Measurements from ENCODE around the gene MATK.
A peak's percentile ranks its signal among the peaks of the same experiment; 100 is the strongest.

The MATK gene

GRCh38 chr19:3785938-3786824 lies at the start of gene MATK:
TSS of gene MATK (minus strand) at chr19:3786381. CDS start at chr19:3785135, 1,246 bp downstream.
- FAIRE-seq (no peak), DNase-seq (ENCODE audit: insufficient read length, low spot score) (no peak)

DNA sequence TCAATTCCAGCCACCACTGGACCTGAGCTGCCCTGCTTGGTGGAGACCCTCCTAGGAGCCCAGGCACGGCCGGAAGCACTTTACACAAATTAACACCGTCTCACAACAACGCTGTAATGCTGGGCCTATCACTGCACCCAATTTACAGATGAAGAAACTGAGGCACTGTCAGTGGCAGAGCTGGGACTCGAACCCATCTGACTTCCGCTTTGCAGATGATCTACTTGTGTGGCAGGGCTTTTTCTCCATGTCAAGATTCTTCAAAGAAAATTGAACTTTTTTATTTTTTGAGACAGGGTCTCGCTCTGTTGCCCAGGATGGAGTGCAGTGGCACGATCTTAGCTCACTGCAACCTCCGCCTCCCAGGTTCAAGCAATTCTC lies 48.9 kb upstream of the MATK start:
- DNase-seq (ENCODE audit: insufficient read length, low spot score), result no peak
- no peak for FAIRE-seq

DNA sequence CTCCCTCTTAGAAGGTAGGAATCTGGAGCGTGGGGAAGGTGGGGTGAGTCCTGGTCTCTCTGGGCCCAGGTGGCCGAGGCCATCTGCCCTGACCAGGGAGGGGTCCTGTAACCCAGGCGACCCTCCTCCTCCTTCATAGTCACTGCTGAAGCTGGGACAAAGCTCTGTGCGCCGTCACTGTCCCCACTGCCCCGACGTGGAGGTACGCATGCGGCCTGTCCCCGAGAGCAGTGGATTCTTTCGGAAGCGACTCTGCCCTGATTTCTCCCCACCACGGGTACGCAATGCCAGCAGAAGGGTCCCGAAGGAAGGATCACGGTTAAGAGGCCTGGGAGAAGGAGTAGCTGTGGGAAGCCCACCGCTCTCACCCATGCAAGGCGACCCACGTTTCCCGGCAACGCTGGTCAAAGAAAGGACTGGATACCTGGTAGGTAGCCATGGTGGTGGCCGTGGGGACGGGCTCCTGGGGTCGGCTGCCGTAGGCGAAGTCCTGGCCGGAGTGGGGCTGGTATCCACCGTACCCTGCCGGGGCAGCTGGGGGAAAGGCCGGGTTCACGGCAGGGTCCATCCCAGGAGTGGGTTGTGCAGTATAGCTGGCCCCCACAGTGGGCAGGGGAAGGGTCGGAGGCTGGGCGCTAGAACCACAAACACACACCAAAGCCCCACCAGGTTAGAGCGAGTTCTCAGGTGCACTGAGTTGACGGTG lies 48.3 kb upstream of the MATK start:
- FAIRE-seq (no peak), DNase-seq (ENCODE audit: insufficient read length, low spot score) (no peak)

DNA sequence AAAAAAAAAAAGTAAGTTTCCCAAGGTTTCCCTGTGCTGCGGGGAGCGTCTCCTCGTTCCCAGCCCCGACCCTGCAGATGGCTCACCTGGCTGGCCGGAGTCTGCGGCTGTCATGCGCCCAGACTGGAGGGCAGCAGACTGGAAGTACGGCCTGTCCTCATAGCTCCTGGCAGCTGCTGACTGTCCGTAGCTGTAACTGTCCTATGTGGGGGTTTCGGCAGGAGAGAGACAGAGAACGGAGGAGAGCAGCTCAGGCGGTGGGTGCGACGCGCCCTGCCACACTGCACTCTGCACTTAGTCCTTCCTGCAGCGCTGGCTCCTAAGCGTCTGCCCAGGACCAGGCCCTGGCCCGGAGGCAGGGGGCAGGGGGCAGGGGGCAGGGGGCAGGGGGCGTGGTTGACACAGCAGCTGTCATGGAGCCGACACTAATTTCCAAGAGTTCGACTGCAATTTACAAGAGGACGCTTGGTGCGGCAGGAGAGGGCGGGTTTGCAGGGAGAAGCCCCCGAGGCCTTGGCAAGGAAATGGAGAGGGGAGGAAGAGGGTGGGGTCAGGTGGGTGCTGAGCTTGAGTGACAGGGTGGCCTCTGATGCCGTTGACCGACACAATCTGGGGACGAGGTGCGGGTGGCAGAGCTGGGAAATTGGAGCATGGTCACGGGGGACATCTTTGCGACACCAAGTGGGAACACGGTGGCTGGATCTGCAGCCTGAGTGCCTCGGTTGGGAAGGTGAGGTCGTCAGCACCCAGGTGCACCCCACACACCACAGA lies 47.6 kb upstream of the MATK start:
- DNase-seq (ENCODE audit: insufficient read length, low spot score) (no peak), FAIRE-seq (no peak)

DNA sequence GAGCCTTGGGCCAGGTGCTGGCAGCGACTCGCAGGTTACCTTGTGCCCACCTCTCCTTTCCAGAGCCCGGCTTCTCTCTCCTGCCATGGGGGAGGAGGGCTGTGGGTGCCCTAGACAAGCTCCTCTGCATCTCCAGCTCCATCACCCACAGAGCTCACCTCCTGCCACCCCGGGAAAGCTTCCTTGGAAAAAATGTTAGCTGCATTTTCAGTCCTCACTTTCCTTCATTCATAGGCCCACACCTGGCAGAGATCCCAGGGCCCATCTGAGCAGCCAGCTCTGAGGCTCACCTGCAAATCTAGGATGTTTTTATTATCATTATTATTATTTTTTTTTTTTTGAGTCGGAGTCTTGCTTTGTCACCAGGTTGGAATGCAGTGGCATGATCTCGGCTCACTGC lies 45.8 kb upstream of the MATK start:
- no peak for FAIRE-seq
- no peak for DNase-seq (ENCODE audit: insufficient read length, low spot score)

GRCh38 chr19:3831601-3832000 lies 45.4 kb upstream of the MATK start:
- DNase-seq (ENCODE audit: insufficient read length, low spot score) (no peak), FAIRE-seq (no peak)

DNA sequence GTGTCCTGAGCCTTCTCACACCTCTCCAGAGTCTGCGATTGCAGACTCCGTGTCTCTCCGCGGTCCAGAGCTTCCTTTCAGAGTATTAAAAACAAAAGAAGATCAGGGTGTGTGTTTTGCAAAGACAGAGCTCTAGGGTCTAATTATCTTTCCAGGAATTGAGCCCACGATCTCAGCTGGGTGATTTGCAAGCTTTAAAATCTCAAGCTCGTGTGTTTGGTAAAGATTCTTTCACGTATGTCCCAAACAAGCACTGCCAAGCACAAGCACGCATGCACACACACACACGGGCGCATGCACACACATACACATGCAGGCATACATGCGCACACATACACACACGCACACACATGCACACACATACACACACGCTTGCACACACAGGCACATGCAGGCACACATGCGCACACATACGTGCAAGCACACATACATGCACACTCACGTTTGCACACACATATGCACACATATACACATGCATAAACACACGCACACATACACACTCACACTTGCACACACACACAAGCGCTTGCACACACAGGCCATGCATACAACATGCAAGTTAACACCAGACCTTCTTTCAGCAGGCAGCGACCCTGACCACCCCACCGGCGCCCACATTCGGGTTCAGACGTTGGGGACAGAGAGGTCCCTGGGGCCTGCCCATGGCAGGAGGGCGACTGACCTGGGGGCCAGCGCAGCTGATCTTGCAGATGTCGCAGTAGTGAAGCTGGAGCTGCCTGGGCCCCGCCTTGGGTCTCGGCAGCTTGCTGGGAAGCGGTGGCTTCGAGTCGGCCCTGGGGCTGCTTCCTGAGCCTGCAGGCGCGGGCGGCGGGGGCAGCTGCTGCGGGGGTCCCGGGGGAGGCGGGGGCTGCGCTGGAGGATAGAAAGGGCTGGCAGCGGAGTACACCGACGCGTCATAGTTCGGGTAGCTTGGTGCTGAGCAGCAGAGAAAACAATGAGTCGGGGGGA lies 44.7 kb upstream of the MATK start:
- DNase-seq (ENCODE audit: insufficient read length, low spot score), result no peak
- peak; percentile 49 for FAIRE-seq

DNA sequence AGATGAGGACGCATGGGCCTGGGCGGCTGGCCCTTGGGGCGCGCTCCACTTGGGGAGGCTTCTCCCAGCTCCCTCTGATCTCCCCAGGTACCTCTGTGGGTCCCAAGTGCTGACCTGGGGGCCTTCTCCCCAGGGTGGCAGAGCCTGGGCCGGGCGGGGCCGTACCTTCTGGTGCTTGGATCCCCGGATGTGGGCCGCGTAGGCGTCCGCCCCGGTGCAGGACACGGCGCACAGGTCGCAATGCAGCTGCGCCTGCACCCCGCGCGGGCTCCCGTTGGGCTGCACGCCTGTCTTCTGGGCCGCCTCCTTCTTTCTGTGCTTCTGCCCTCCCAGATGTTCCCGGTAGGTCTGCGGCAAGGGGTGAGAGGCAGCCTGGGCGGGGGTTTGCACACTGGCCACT lies 41.1 kb upstream of the MATK start:
- FAIRE-seq (no peak), DNase-seq (ENCODE audit: insufficient read length, low spot score) (no peak)

DNA sequence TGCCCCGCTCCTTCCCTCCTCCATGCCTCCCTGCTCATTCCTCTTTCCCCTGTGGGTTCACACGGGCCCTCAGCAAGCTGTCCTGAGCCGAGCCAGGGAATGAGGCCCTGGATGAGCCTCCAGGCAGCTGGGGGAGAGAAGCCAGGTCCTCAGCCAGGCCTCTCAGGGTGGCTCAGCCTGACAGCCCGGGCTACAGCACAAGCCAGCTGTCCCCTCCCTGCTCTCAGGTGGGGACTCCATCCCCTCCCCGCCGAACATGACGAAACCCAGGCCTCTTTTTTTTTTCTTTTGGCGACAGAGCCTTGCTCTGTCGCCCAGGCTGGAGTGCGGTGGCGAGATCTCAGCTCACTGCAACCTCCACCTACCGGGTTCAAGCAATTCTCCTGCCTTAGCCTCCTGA lies 40.0 kb upstream of the MATK start:
- DNase-seq (ENCODE audit: insufficient read length, low spot score), result no peak

GRCh38 chr19:3825286-3825956 lies 39.2 kb upstream of the MATK start:
- DNase-seq (ENCODE audit: insufficient read length, low spot score) (no peak), FAIRE-seq (no peak)

More for the DNA sequence above, 40.0 kb upstream of the MATK start:
- FAIRE-seq, result no peak

DNA sequence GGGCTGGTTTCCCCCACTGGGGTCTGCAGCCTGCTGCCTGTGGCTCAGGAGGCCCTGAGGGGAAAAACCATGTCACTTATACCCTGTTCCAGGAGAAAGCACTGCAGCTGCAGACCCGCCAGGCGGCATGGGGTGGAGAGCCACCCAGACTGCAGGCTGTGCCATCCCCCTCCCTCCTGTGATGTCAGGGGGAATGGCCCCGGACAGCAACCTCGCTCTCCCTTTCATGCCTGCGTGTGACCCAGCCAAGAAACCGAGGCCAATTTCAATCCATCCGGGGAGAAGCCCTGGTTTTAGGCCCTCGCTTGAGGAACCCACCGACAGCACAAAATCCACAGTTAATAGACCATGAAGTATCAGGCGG lies 37.2 kb upstream of the MATK start:
- no peak for DNase-seq (ENCODE audit: insufficient read length, low spot score)
- no peak for FAIRE-seq

GRCh38 chr19:3822683-3823349 lies 36.6 kb upstream of the MATK start:
- no peak for FAIRE-seq
- no peak for DNase-seq (ENCODE audit: insufficient read length, low spot score)

DNA sequence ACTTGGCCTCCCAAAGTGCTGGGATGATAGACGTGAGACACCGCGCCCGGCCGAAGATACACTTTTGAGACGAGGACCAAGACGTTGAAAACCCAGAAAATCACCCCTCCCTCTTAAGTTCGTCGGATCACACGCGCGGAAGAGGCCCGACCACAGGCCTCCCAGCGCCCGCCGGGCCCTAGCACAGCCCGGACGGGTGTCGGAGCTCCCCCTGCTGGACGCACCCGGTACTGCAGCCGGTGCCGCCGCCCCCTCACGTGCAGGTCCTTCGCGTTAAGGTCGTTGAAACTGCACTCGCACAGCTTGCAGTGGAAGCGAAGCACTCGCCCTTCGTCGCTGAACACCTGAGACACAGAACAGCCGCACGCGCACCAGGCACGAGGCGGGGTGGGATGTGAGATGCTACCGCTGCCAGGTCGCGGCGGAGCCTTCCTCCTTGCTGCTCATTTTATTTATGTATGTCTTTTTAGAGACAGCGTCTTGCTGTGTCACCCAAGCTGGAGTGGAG lies 35.7 kb upstream of the MATK start:
- FAIRE-seq, result no peak
- DNase-seq (ENCODE audit: insufficient read length, low spot score), result peak; percentile 41

GRCh38 chr19:3821156-3821555 lies 35.0 kb upstream of the MATK start:
- DNase-seq (ENCODE audit: insufficient read length, low spot score) (no peak), FAIRE-seq (no peak)

- no peak for DNase-seq (ENCODE audit: insufficient read length, low spot score)
- FAIRE-seq, result no peak
These were observed 33.8 kb upstream of the MATK start for GRCh38 chr19:3819989-3820388.

- no peak for DNase-seq (ENCODE audit: insufficient read length, low spot score)
- no peak for FAIRE-seq
These were observed 32.7 kb upstream of the MATK start for GRCh38 chr19:3818918-3819317.

- DNase-seq (ENCODE audit: insufficient read length, low spot score) (no peak), FAIRE-seq (no peak)
These were observed 32.3 kb upstream of the MATK start for GRCh38 chr19:3818466-3818865.

- DNase-seq (ENCODE audit: insufficient read length, low spot score) (no peak), FAIRE-seq (no peak)
These were observed 31.6 kb upstream of the MATK start for GRCh38 chr19:3817761-3818160.

Measured in HTR-8/SVneo (cell line).